SU-DHL-6 (cell line): ENCODE results near the gene FUCA1.

ENCODE experiments used
- EZH2phosphoT487 ChIP-seq: fragments of 200-600 bp; sonication (generic), shearing (Covaris generic); conservative IDR thresholded peaks from 2 replicates; pipeline ENCODE4 v1.6.1; 2018; ENCODE audit warnings: mild to moderate bottlenecking, antibody characterized with exemption, low read length, moderate library complexity, mixed read lengths
- TF ChIP-seq, protein P1 (sequence below): fragments of 200-600 bp; sonication (generic); IDR thresholded peaks from one replicate; pipeline ENCODE4 v1.5.1; 2017; ENCODE audit warnings: antibody characterized with exemption, mild to moderate bottlenecking, low read length, moderate library complexity; ENCODE audit not compliant: insufficient read depth, poor library complexity, severe bottlenecking

- TF ChIP-seq EZH2phosphoT487: no peak
- TF ChIP-seq, protein P1, sequence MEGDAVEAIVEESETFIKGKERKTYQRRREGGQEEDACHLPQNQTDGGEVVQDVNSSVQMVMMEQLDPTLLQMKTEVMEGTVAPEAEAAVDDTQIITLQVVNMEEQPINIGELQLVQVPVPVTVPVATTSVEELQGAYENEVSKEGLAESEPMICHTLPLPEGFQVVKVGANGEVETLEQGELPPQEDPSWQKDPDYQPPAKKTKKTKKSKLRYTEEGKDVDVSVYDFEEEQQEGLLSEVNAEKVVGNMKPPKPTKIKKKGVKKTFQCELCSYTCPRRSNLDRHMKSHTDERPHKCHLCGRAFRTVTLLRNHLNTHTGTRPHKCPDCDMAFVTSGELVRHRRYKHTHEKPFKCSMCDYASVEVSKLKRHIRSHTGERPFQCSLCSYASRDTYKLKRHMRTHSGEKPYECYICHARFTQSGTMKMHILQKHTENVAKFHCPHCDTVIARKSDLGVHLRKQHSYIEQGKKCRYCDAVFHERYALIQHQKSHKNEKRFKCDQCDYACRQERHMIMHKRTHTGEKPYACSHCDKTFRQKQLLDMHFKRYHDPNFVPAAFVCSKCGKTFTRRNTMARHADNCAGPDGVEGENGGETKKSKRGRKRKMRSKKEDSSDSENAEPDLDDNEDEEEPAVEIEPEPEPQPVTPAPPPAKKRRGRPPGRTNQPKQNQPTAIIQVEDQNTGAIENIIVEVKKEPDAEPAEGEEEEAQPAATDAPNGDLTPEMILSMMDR: no peak
These were observed 50.5 kb downstream of the FUCA1 start for GRCh38 chr1:23817633-23818032.
